Spinal cord (tissue), 10 donors: ENCODE results near the gene FBRSL1. TPM values are rescaled to one million over a fixed set of nuclear protein-coding genes. Genes with fewer than 3 reads are reported as not detected.

Experiments used
- DNase-seq, 6 donors: peaks; one replicate each; pipeline versions ENCODE4 v3.0.0 to v3.0.0-alpha.2; 2013 to 2015; ENCODE audit warnings: low spot score in 6 of 6, low read depth in 4 of 6
- H3K27ac ChIP-seq: one replicate; pipeline ENCODE4 v1.5.1; 2013; ENCODE audit warnings: low read depth, low read length, control low read depth
- H3K27me3 ChIP-seq: one replicate; pipeline ENCODE4 v1.6.1; 2013; ENCODE audit warnings: low read length; ENCODE audit not compliant: control insufficient read depth, insufficient read depth
- H3K36me3 ChIP-seq: one replicate; pipeline ENCODE4 v1.6.1; 2013; ENCODE audit warnings: low read length; ENCODE audit not compliant: control insufficient read depth, insufficient read depth
- H3K4me1 ChIP-seq: one replicate; pipeline ENCODE4 v1.6.1; 2013; ENCODE audit warnings: low read length; ENCODE audit not compliant: control insufficient read depth, insufficient read depth
- H3K4me3 ChIP-seq: one replicate; pipeline ENCODE4 v1.5.1; 2013; ENCODE audit warnings: low read depth, low read length, control low read depth
- H3K9me3 ChIP-seq: one replicate; pipeline ENCODE4 v1.6.1; 2013; ENCODE audit warnings: low read length; ENCODE audit not compliant: control insufficient read depth, insufficient read depth
- WGBS: methylation state at CpG from one replicate; pipeline ENCODE4 v1.1.5; 2013; ENCODE audit warnings: missing lambda C conversion rate; ENCODE audit not compliant: insufficient coverage; 5-methylcytosine and 5-hydroxymethylcytosine counted together
- polyA plus RNA-seq, 2 donors: library from polyadenylated mRNA; unstranded; fragments of 120-200 nt; gene quantifications; one replicate each; pipeline ENCODE4 v1.2.1, GENCODE V29; 2013; ENCODE audit not compliant: insufficient read length in 2 of 2
- total RNA-seq, 2 donors: library from RNA; depleted of rRNA in 1 of 2; stranded (reverse); fragments of 120-200 nt in 1 of 2; fragments of >200 nt in 1 of 2; gene quantifications; one replicate each; pipeline versions ENCODE4 v1.2.3 to v1.2.4, GENCODE V29; 2013 to 2014
- donor health status: healthy.

FBRSL1 gene
- total and polyA plus RNA-seq, 4 donors = 4.1 to 106 (median 54.0) TPM

- Histone ChIP-seq H3K4me1 (peaks cover 25% of the 10 kb centered on the region), H3K27me3 (no peaks in the 10 kb centered on the region), H3K36me3 (peaks cover 9% of the 10 kb centered on the region), H3K9me3 (no peaks in the 10 kb centered on the region), H3K4me3 (no peak overlapping the region), H3K27ac (no peak overlapping the region)
- WGBS = 83% methylated on average over 7 of the region's 14 CpGs
- DNase-seq = no peak
Observed at GRCh38 chr12:132487311-132487741, 2.6 kb upstream of the FBRSL1 start.

DNA sequence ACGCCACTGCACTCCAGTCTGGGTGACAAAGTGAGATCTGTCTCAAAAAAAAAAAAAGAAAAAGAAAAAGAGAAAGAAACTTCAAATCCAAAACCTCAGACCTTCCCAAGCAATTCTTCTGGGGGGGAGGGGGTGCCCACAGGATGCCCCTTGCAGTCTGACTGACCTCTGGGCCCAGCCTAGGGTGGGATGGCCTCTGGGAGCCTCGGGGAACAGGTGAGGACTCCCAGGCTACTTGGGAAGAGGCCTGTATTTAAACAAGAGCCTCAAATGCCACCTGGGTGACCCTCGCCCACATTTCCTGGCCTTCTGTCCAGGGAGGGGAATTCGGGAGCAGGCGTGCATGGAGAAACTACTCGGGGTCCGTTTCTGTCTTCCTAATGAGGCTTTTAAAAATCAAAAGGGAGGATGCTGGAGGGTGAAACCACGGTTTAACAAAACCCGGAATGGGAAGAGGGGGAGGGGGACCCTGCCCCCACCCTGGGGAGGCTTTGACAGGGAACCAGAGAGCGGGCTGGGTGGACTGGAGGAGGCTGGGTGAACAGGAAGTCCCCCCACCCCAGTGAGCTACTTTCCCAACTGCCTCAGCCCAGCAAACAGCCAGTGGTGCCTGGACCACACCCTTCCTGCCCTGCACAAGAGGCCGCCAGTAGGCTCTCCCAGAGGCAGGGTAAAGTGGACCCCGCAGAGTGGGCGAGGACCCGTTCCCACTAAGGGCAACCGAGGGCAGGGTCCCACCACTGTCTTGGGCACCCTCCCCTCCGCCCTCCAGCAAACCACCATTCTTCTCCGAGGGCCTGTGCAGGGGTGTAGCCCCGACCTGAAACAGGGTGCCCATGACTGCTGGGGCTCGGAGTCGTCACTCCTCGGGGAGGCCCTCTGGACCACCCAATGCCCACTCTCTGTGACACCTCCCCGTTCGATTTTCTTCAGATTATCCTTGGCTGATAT is 1.5 kb upstream of the FBRSL1 start:
- DNase-seq = no peak
- H3K27ac ChIP-seq = no peak overlapping the region
- peaks cover 18% of the 10 kb centered on the region for H3K36me3 ChIP-seq
- H3K9me3 ChIP-seq = no peaks in the 10 kb centered on the region
- no peaks in the 10 kb centered on the region for H3K27me3 ChIP-seq
- H3K4me3 ChIP-seq = peak overlapping the region; percentile 16
- WGBS = 51% methylated on average over 21 of the region's 23 CpGs
- H3K4me1 ChIP-seq = peaks cover 35% of the 10 kb centered on the region

- Histone ChIP-seq H3K27ac (no peak overlapping the region), H3K4me1 (peaks cover 42% of the 10 kb centered on the region), H3K4me3 (peak overlapping the region; percentile 31), H3K36me3 (peaks cover 23% of the 10 kb centered on the region), H3K9me3 (no peaks in the 10 kb centered on the region), H3K27me3 (no peaks in the 10 kb centered on the region)
- peak in 3 of 6 donors; percentile 15 to 69 (median 62) for DNase-seq
- 2% methylated on average over 45 of the region's 46 CpGs for WGBS
Observed at GRCh38 chr12:132489078-132489601, 811 bp upstream of the FBRSL1 start.

DNA sequence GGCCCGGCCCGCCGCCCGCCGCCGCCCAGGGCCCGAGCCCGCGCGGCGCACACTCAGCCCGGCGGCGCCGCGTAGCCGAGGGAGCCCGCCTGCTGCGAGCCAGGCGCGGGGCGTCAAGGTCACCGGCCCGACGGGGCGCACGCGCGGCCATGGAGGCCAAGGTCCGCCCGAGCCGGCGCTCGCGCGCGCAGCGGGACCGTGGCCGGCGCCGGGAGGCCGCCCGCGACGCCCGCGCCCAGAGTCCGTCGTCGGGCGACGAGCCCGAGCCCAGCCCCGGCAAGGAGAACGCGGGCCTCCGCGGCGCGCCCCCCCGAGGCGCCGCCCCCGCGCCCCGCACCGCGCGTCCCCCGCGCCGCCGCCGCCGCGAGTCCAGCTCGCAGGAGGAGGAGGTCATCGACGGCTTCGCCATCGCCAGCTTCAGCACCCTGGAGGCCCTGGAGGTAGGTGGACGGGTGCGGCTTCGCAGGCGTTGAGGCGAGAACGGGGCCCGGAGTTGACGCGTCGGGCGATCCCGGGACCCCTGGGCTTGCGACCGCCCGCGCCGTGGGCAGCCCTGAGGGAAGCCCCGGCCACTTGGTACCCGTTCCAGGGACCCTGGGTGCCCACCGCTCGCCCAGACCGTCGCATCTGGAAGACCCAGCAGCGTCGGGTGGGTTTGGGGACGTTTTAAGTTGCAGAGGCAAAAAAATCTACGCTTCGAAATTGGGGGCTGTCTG is 629 bp downstream of the FBRSL1 start:
- Histone ChIP-seq H3K4me1 (peaks cover 56% of the 10 kb centered on the region), H3K9me3 (no peaks in the 10 kb centered on the region), H3K27ac (no peak overlapping the region), H3K36me3 (peaks cover 37% of the 10 kb centered on the region), H3K4me3 (peak overlapping the region; percentile 67), H3K27me3 (no peaks in the 10 kb centered on the region)
- DNase-seq = no peak
- 1% methylated on average over 110 of the region's 110 CpGs for WGBS

DNA sequence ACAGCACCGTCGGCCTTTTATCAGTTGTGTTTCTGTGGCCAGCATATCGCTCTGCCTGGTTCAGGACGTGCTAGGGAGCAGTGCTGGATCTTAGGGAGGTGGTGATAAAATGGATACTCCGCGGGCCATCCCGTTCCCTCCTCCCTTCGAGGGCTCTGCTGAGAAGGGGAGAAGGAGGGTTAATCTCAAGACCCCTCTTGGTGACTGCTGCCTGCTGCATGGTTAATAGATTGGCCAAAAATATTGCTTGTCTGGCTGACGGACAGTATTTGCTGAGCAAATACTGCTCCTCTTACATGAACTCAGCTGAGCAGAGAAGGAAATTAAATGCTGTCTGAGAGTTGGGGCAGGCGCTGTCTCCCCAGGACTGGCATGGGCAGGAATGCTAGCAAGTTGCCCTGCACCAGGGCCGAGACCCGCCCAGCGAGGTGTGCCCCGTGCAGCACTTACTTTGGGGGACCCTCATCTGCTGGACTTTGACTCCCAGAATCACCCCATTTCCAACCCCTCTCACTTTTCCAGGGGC is 1.2 kb downstream of the FBRSL1 start:
- Histone ChIP-seq H3K27me3 (no peaks in the 10 kb centered on the region), H3K4me3 (peak overlapping the region; percentile 67), H3K27ac (no peak overlapping the region), H3K36me3 (peaks cover 43% of the 10 kb centered on the region), H3K4me1 (peaks cover 63% of the 10 kb centered on the region), H3K9me3 (no peaks in the 10 kb centered on the region)
- no peak for DNase-seq
- 30% methylated on average over 14 of the region's 14 CpGs for WGBS

DNA sequence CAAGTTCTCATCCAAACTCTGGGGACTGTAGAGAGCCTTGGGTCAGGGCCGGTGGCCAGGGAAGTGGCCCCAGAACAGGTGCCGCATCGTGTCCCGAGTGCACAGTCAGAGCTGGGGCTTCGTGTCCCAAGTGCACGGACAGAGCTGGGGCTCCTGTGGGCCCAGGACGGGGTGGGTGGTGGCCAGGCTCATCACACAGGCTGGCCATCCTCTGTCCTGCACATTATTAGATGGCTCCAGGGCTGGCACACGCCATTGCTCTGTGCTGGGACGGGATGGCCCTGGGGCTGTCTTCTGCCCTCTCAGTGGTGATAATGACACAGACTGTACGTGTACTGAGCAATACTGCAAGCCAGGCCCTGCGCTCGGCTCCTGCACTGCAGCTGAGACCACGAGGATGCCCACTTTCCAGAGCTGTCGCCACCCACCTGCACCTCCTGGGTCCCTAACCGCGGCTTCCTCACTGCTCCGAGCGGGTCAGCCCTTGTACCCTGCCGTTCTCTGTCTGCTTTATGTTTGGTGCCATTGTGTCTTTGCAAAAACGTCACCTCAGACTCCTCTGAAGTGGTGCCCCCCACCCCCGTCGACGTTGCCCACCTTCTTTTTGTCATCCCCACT is 1.9 kb downstream of the FBRSL1 start:
- Histone ChIP-seq H3K27ac (no peak overlapping the region), H3K4me3 (peak overlapping the region; percentile 67), H3K27me3 (no peaks in the 10 kb centered on the region), H3K36me3 (peaks cover 47% of the 10 kb centered on the region), H3K4me1 (peaks cover 65% of the 10 kb centered on the region), H3K9me3 (no peaks in the 10 kb centered on the region)
- 76% methylated on average over 23 of the region's 23 CpGs for WGBS
- DNase-seq = no peak

GRCh38 chr12:132492522-132492921 is 2.6 kb downstream of the FBRSL1 start:
- H3K4me1 ChIP-seq = peaks cover 70% of the 10 kb centered on the region
- H3K9me3 ChIP-seq = no peaks in the 10 kb centered on the region
- WGBS = 85% methylated on average over 8 of the region's 12 CpGs
- H3K27ac ChIP-seq = no peak overlapping the region
- H3K27me3 ChIP-seq = no peaks in the 10 kb centered on the region
- H3K4me3 ChIP-seq = no peak overlapping the region
- no peak for DNase-seq
- H3K36me3 ChIP-seq = peaks cover 52% of the 10 kb centered on the region

DNA sequence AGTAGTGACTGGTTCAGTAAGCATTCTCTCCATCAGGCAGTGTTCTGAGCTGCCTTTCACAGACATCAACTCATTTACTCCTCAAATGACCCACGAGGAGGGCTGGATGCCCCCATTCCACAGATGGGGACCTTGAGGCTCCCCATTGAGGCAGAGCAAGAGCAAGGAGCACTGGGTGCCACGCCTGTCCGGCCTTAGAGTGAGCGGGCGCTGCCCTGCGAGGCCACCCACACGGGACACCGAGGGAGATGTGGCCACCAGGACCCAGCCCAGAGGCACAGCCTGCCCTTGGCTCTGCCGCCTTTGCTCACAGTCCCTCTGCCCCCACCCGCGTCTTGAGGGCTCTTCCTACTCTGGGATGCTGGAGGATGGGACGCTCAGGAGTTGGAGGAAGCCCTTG is 3.0 kb downstream of the FBRSL1 start:
- Histone ChIP-seq H3K9me3 (no peaks in the 10 kb centered on the region), H3K4me1 (peaks cover 74% of the 10 kb centered on the region), H3K27ac (no peak overlapping the region), H3K4me3 (no peak overlapping the region), H3K36me3 (peaks cover 56% of the 10 kb centered on the region), H3K27me3 (no peaks in the 10 kb centered on the region)
- DNase-seq = no peak
- 92% methylated on average over 12 of the region's 12 CpGs for WGBS

- Histone ChIP-seq H3K36me3 (peaks cover 63% of the 10 kb centered on the region), H3K27ac (no peak overlapping the region), H3K27me3 (no peaks in the 10 kb centered on the region), H3K9me3 (no peaks in the 10 kb centered on the region), H3K4me1 (peaks cover 76% of the 10 kb centered on the region), H3K4me3 (no peak overlapping the region)
- no peak for DNase-seq
- WGBS = 73% methylated on average over 15 of the region's 18 CpGs
Observed at GRCh38 chr12:132493482-132494178, 3.7 kb downstream of the FBRSL1 start.
